Activated CD8-positive, alpha-beta T cell treated with anti-CD3 and anti-CD28 coated beads for 36 hours (primary cell): ENCODE results near the gene KIAA1614. TPM values are rescaled to one million over a fixed set of nuclear protein-coding genes. Genes with fewer than 3 reads are reported as not detected.
"Not testable (repeated sequence)": the region's sequence is repeated elsewhere in the genome, so short reads cannot be mapped to it uniquely, and the experiment has no call there.

ENCODE experiments used
- ATAC-seq: fragments of 200-7000 bp; cut with Tn5 transposase; one replicate; pipeline ENCODE4 v1.10.0; 2021; ENCODE audit warnings: mild to moderate bottlenecking, moderate library complexity
- CTCF ChIA-PET: fragments of 350-600 bp; sonication (Branson Sonifier 250); formaldehyde crosslinking; loops from one replicate; lab custom pipeline; 2021; ENCODE audit warnings: antibody characterized with exemption; lab: Charles Lee
- POLR2A ChIA-PET: fragments of 350-600 bp; sonication (Branson Sonifier 250); formaldehyde crosslinking; loops from one replicate; lab custom pipeline; 2021; ENCODE audit warnings: antibody characterized with exemption; lab: Charles Lee
- DNase-seq: peaks from one replicate; pipeline ENCODE4 v3.0.0-alpha.2; 2020
- H3K27ac Mint-ChIP-seq: one replicate; pipeline ENCODE4 v1.8.0; 2021; ENCODE audit warnings: mild to moderate bottlenecking, mixed read lengths
- H3K27me3 Mint-ChIP-seq: one replicate; pipeline ENCODE4 v1.8.0; 2021; ENCODE audit warnings: mixed read lengths
- H3K36me3 Mint-ChIP-seq: one replicate; pipeline ENCODE4 v1.8.0; 2021; ENCODE audit warnings: low read depth, mixed read lengths
- H3K4me1 Mint-ChIP-seq: one replicate; pipeline ENCODE4 v1.8.0; 2021; ENCODE audit warnings: low read depth, mixed read lengths
- H3K4me3 Mint-ChIP-seq: one replicate; pipeline ENCODE4 v1.8.0; 2021; ENCODE audit warnings: mild to moderate bottlenecking, moderate library complexity, mixed read lengths
- H3K9me3 Mint-ChIP-seq: one replicate; pipeline ENCODE4 v1.8.0; 2021; ENCODE audit warnings: mixed read lengths
- intact Hi-C: fragments of 100-400 bp; cut with micrococcal nuclease; formaldehyde crosslinking; loops from one replicate; pipeline ENCODE4 v1.10.0; 2022
- total RNA-seq, 2 experiments: library from RNA; stranded (reverse); gene quantifications; one replicate each; pipeline ENCODE4 v1.2.3, GENCODE V29; 2021
- TF ChIP-seq, protein P1 (sequence below): fragments of 200-600 bp; IDR thresholded peaks from one replicate; pipeline ENCODE4 v1.8.0; 2022; ENCODE audit warnings: antibody characterized with exemption, mild to moderate bottlenecking

The KIAA1614 gene
- total RNA-seq, 2 experiments from 2014 or later = 0.18 TPM; not detected in 1

DNA sequence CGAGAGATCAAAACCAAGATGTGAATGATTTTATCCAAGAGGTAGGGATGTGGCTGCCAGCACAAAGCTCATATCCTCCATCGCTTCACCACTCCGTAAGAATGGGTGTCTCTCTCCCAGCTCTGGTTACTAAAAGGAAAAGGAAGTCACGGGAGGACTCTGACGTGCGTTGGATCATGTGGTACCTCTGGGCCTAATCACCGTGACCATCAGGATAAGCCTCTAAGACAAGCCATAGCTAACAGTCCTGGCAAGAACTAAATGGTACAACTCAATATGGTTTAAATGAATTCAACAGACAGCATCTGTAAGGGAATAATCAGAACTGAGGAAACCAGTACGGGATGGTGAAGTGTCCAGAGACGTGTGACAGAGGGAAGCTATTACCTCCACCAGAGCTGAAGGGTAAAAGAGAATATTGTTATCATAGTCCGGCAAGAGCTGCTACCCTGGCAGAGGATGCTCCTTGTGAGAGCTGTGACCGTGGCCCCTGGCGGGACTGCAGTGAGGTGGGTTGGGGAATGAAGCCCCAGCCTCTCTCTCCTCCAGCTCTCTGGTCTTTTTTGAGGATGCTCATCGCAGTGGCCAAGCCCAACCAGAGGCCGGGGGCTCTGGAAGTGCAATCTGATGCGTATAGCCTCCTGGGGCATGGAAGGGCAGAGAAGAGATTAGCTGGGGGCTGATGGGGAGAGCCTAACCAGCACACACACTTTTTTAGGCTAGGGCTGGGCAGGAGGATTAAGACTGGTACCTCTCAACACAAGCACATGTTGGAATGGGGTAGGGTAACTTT, 54.2 kb downstream of the KIAA1614 start:
- peaks cover 14% of the 10 kb centered on the region for H3K4me1 Mint-ChIP-seq
- intact Hi-C loops = no loop called here
- no peak for DNase-seq
- ChIA-PET CTCF (no interaction called here), POLR2A (interaction anchor here (0.7 kb wide), 1 partner anchor 12 kb away, joined by 4 read pairs; no protein-coding TSS in a partner anchor)
- no peaks in the 10 kb centered on the region for H3K27me3 Mint-ChIP-seq
- peaks cover 29% of the 10 kb centered on the region for H3K36me3 Mint-ChIP-seq
- TF ChIP-seq, protein P1, sequence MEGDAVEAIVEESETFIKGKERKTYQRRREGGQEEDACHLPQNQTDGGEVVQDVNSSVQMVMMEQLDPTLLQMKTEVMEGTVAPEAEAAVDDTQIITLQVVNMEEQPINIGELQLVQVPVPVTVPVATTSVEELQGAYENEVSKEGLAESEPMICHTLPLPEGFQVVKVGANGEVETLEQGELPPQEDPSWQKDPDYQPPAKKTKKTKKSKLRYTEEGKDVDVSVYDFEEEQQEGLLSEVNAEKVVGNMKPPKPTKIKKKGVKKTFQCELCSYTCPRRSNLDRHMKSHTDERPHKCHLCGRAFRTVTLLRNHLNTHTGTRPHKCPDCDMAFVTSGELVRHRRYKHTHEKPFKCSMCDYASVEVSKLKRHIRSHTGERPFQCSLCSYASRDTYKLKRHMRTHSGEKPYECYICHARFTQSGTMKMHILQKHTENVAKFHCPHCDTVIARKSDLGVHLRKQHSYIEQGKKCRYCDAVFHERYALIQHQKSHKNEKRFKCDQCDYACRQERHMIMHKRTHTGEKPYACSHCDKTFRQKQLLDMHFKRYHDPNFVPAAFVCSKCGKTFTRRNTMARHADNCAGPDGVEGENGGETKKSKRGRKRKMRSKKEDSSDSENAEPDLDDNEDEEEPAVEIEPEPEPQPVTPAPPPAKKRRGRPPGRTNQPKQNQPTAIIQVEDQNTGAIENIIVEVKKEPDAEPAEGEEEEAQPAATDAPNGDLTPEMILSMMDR = no peak
- no peaks in the 10 kb centered on the region for H3K9me3 Mint-ChIP-seq
- H3K4me3 Mint-ChIP-seq = no peak overlapping the region
- no peak for ATAC-seq
- H3K27ac Mint-ChIP-seq = no peak overlapping the region

GRCh38 chr1:180967558-180967957, 54.9 kb downstream of the KIAA1614 start:
- CTCF ChIA-PET = no interaction called here
- Mint-ChIP-seq H3K9me3 (no peaks in the 10 kb centered on the region), H3K36me3 (peaks cover 34% of the 10 kb centered on the region), H3K27me3 (no peaks in the 10 kb centered on the region), H3K4me1 (peaks cover 14% of the 10 kb centered on the region), H3K27ac (no peak overlapping the region), H3K4me3 (no peak overlapping the region)
- ATAC-seq (no peak), DNase-seq (no peak)
- TF ChIP-seq, protein P1 = no peak
- POLR2A ChIA-PET = no interaction called here
- intact Hi-C loops = no loop called here

- ATAC-seq, H3K4me3 Mint-ChIP-seq, H3K27ac Mint-ChIP-seq, DNase-seq, POLR2A ChIA-PET, intact Hi-C loops, H3K27me3 Mint-ChIP-seq, H3K9me3 Mint-ChIP-seq: not testable (repeated sequence)
- CTCF ChIA-PET = interaction anchor here (1.2 kb wide), 2 partner anchors 8 to 173 kb away, joined by 3 read pairs; no protein-coding TSS in a partner anchor
- peaks cover 43% of the 10 kb centered on the region for H3K36me3 Mint-ChIP-seq
- peaks cover 12% of the 10 kb centered on the region for H3K4me1 Mint-ChIP-seq
These were observed 56.1 kb downstream of the KIAA1614 start for GRCh38 chr1:180968834-180969233.

GRCh38 chr1:180969434-180969833, 56.7 kb downstream of the KIAA1614 start:
- no peak overlapping the region for H3K4me3 Mint-ChIP-seq
- no peak for ATAC-seq
- no peak overlapping the region for H3K27ac Mint-ChIP-seq
- peaks cover 43% of the 10 kb centered on the region for H3K36me3 Mint-ChIP-seq
- no peak for DNase-seq
- CTCF ChIA-PET = no interaction called here
- TF ChIP-seq, protein P1 = no peak
- peaks cover 12% of the 10 kb centered on the region for H3K4me1 Mint-ChIP-seq
- no peaks in the 10 kb centered on the region for H3K9me3 Mint-ChIP-seq
- POLR2A ChIA-PET = no interaction called here
- intact Hi-C loops = no loop called here
- H3K27me3 Mint-ChIP-seq = no peaks in the 10 kb centered on the region

DNA sequence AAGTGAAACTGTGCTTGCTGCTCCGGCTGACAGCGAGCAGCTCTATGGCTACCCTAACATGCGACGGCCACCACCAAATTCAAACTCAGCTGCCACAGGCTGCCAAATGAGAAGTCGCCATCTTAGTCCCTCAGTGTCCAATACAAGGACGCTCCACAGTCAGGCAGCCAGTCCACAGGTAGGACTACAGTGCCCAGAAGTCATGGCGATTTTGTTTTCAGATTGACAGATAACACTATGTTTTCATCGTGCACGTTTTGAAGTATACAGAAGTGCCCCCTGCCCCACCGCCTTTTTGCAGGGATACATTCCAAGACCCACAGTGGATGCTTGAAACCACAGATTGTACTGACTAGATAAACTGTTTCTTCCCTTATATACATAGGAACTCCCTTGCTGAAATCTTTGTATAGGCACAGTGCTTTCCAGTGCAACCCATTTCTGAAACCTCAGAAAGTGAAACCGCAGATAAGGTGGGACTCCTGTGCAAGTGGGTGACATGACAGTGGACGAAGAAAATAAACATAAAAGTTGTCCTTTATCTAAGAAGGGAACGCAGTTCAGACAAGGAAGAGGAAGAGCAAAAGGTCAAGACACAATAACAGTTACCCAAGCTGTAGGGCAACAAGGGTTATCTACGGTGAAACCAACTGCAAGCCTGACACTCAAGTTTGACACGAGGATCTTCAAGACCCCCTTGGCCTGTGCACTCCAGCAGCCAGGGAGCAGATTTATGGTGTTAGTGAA, 57.8 kb downstream of the KIAA1614 start:
- no peak for DNase-seq
- Mint-ChIP-seq H3K9me3 (no peaks in the 10 kb centered on the region), H3K27ac (no peak overlapping the region), H3K36me3 (peaks cover 43% of the 10 kb centered on the region), H3K4me3 (no peak overlapping the region), H3K27me3 (no peaks in the 10 kb centered on the region), H3K4me1 (peaks cover 18% of the 10 kb centered on the region)
- POLR2A ChIA-PET = interaction anchor here (1.5 kb wide), 1 partner anchor 12 kb away, joined by 4 read pairs; no protein-coding TSS in a partner anchor
- ATAC-seq = no peak
- TF ChIP-seq, protein P1 = no peak
- intact Hi-C loops = no loop called here
- CTCF ChIA-PET = no interaction called here
